Measurements from ENCODE around the gene TLX3.

Gene TLX3

GRCh38 chr5:171310819-171311321 lies 1.8 kb downstream of the TLX3 start:
- Mint-ChIP-seq H3K27ac (peak overlapping the region; percentile 94), H3K4me3 (peak overlapping the region; percentile 70 to 76), H3K36me3 (peaks cover 4 to 13% of the 10 kb centered on the region in 2 donors), H3K27me3 (peaks cover 52 to 84% of the 10 kb centered on the region in 2 donors), H3K4me1 (peaks cover 21 to 39% of the 10 kb centered on the region in 2 donors), H3K9me3 (no peaks in the 10 kb centered on the region)
- DNase-seq = no peak
- no peak for ATAC-seq (replicated peaks)

GRCh38 chr5:171311322-171312077 lies 2.5 kb downstream of the TLX3 start:
- H3K4me1 Mint-ChIP-seq = peaks cover 21 to 46% of the 10 kb centered on the region in 2 donors
- H3K36me3 Mint-ChIP-seq = peaks cover 4 to 13% of the 10 kb centered on the region in 2 donors
- peak overlapping the region; percentile 25 to 65 for H3K4me3 Mint-ChIP-seq
- ATAC-seq (replicated peaks) = no peak
- H3K27ac Mint-ChIP-seq = no peak overlapping the region
- H3K27me3 Mint-ChIP-seq = peaks cover 50 to 84% of the 10 kb centered on the region in 2 donors
- H3K9me3 Mint-ChIP-seq = no peaks in the 10 kb centered on the region
- DNase-seq = no peak

GRCh38 chr5:171312129-171312974 lies 3.3 kb downstream of the TLX3 start:
- ATAC-seq (replicated peaks) (no peak), DNase-seq (no peak)
- Mint-ChIP-seq H3K27ac (peak overlapping the region; percentile 83), H3K27me3 (peaks cover 54 to 87% of the 10 kb centered on the region in 2 donors), H3K9me3 (no peaks in the 10 kb centered on the region), H3K36me3 (peaks cover 4 to 13% of the 10 kb centered on the region in 2 donors), H3K4me3 (peak overlapping the region; percentile 55 to 65), H3K4me1 (peaks cover 21 to 49% of the 10 kb centered on the region in 2 donors)

- no peaks in the 10 kb centered on the region for H3K9me3 Mint-ChIP-seq
- H3K27ac Mint-ChIP-seq = peak overlapping the region; percentile 90
- H3K36me3 Mint-ChIP-seq = peaks cover 4 to 13% of the 10 kb centered on the region in 2 donors
- H3K27me3 Mint-ChIP-seq = peaks cover 57 to 87% of the 10 kb centered on the region in 2 donors
- peaks cover 21 to 49% of the 10 kb centered on the region in 2 donors for H3K4me1 Mint-ChIP-seq
- DNase-seq (no peak), ATAC-seq (replicated peaks) (no peak)
- H3K4me3 Mint-ChIP-seq = peak overlapping the region; percentile 26 to 52
These were observed 4.6 kb downstream of the TLX3 start for GRCh38 chr5:171313481-171314206.

GRCh38 chr5:171314728-171315385 lies 5.8 kb downstream of the TLX3 start:
- DNase-seq (no peak), ATAC-seq (replicated peaks) (no peak)
- H3K27me3 Mint-ChIP-seq = peaks cover 66 to 89% of the 10 kb centered on the region in 2 donors
- peaks cover 18 to 44% of the 10 kb centered on the region in 2 donors for H3K4me1 Mint-ChIP-seq
- peak overlapping the region; percentile 8 to 41 for H3K4me3 Mint-ChIP-seq
- no peaks in the 10 kb centered on the region for H3K9me3 Mint-ChIP-seq
- H3K36me3 Mint-ChIP-seq = peaks cover 4 to 13% of the 10 kb centered on the region in 2 donors
- H3K27ac Mint-ChIP-seq = peak overlapping the region; percentile 67

GRCh38 chr5:171315386-171315891 lies 6.4 kb downstream of the TLX3 start:
- Mint-ChIP-seq H3K9me3 (no peaks in the 10 kb centered on the region), H3K4me1 (peaks cover 17 to 38% of the 10 kb centered on the region in 2 donors), H3K27me3 (peaks cover 67 to 89% of the 10 kb centered on the region in 2 donors), H3K4me3 (peak overlapping the region in 1 of 2 donors; percentile 8), H3K36me3 (peaks cover 4 to 13% of the 10 kb centered on the region in 2 donors), H3K27ac (no peak overlapping the region)
- DNase-seq (no peak), ATAC-seq (replicated peaks) (no peak)

- ATAC-seq (replicated peaks) (no peak), DNase-seq (no peak)
- Mint-ChIP-seq H3K9me3 (no peaks in the 10 kb centered on the region), H3K4me3 (peak overlapping the region; percentile 30 to 46), H3K36me3 (peaks cover 4 to 8% of the 10 kb centered on the region in 2 donors), H3K27ac (peak overlapping the region; percentile 88), H3K4me1 (peaks cover 12 to 34% of the 10 kb centered on the region in 2 donors), H3K27me3 (peaks cover 64 to 89% of the 10 kb centered on the region in 2 donors)
These were observed 6.8 kb downstream of the TLX3 start for GRCh38 chr5:171315925-171316257.

- DNase-seq (no peak), ATAC-seq (replicated peaks) (no peak)
- Mint-ChIP-seq H3K4me3 (peak overlapping the region; percentile 30 to 46), H3K36me3 (peaks cover 4 to 8% of the 10 kb centered on the region in 2 donors), H3K27ac (peak overlapping the region; percentile 88), H3K4me1 (peaks cover 12 to 32% of the 10 kb centered on the region in 2 donors), H3K27me3 (peaks cover 69 to 93% of the 10 kb centered on the region in 2 donors), H3K9me3 (no peaks in the 10 kb centered on the region)
These were observed 7.4 kb downstream of the TLX3 start for GRCh38 chr5:171316258-171317121.

GRCh38 chr5:171317230-171317629 lies 8.2 kb downstream of the TLX3 start:
- H3K27ac Mint-ChIP-seq = peak overlapping the region; percentile 81
- no peak overlapping the region for H3K4me3 Mint-ChIP-seq
- no peaks in the 10 kb centered on the region for H3K9me3 Mint-ChIP-seq
- ATAC-seq (replicated peaks) = no peak
- peaks cover 73 to 97% of the 10 kb centered on the region in 2 donors for H3K27me3 Mint-ChIP-seq
- peaks cover 12 to 32% of the 10 kb centered on the region in 2 donors for H3K4me1 Mint-ChIP-seq
- no peak for DNase-seq
- H3K36me3 Mint-ChIP-seq = peaks cover 4 to 8% of the 10 kb centered on the region in 2 donors

- DNase-seq (no peak), ATAC-seq (replicated peaks) (no peak)
- peaks cover under 1 to 5% of the 10 kb centered on the region in 2 donors for H3K36me3 Mint-ChIP-seq
- peaks cover 66 to 97% of the 10 kb centered on the region in 2 donors for H3K27me3 Mint-ChIP-seq
- no peaks in the 10 kb centered on the region for H3K9me3 Mint-ChIP-seq
- no peak overlapping the region for H3K27ac Mint-ChIP-seq
- no peak overlapping the region for H3K4me3 Mint-ChIP-seq
- H3K4me1 Mint-ChIP-seq = peaks cover 6 to 24% of the 10 kb centered on the region in 2 donors
These were observed 9.0 kb downstream of the TLX3 start for GRCh38 chr5:171318026-171318425.

GRCh38 chr5:171321447-171321846 lies 12.4 kb downstream of the TLX3 start:
- Mint-ChIP-seq H3K4me1 (peaks cover 0 to 4% of the 10 kb centered on the region in 2 donors), H3K27ac (no peak overlapping the region)

GRCh38 chr5:171322527-171322926 lies 13.5 kb downstream of the TLX3 start:
- Mint-ChIP-seq H3K36me3 (no peaks in the 10 kb centered on the region), H3K4me1 (no peaks in the 10 kb centered on the region), H3K9me3 (peaks cover 0 to 1% of the 10 kb centered on the region in 2 donors), H3K27ac (no peak overlapping the region), H3K27me3 (peaks cover 65 to 87% of the 10 kb centered on the region in 2 donors), H3K4me3 (no peak overlapping the region)
- ATAC-seq (replicated peaks) = no peak
- no peak for DNase-seq

More at GRCh38 chr5:171321447-171321846, 12.4 kb downstream of the TLX3 start:
- no peaks in the 10 kb centered on the region for H3K36me3 Mint-ChIP-seq
- H3K27me3 Mint-ChIP-seq = peaks cover 67 to 95% of the 10 kb centered on the region in 2 donors
- no peak for ATAC-seq (replicated peaks)
- peaks cover 0 to 1% of the 10 kb centered on the region in 2 donors for H3K9me3 Mint-ChIP-seq
- no peak overlapping the region for H3K4me3 Mint-ChIP-seq
- DNase-seq = no peak

Data from stimulated activated naive B cell treated with anti-CD40 and anti-IgM and Interleukin-4, amounts not matched to agents 10 μg/mL and 1 μg/mL and 100 μg/mL, for 72 hours (primary cell).